Measurements from ENCODE around the gene RIMKLB.
"Not testable (repeated sequence)": the region's sequence is repeated elsewhere in the genome, so short reads cannot be mapped to it uniquely, and the experiment has no call there.

The RIMKLB gene

GRCh38 chr12:8746046-8746445 is 48.3 kb downstream of the RIMKLB start:
- no peaks in the 10 kb centered on the region for H3K4me1 ChIP-seq (ENCODE audit: low read depth, poor library complexity, severe bottlenecking)
- no peaks in the 10 kb centered on the region for H3K36me3 ChIP-seq (ENCODE audit: insufficient read depth)
- no peak overlapping the region for H2AFZ ChIP-seq (ENCODE audit: low read depth)
- no peak overlapping the region for H3K9ac ChIP-seq
- H3K27ac ChIP-seq = no peak overlapping the region
- H3K27me3 ChIP-seq (ENCODE audit: insufficient read depth, low read depth) = no peaks in the 10 kb centered on the region
- H3K4me2 ChIP-seq = no peak overlapping the region
- H3K4me3 ChIP-seq (IDR thresholded peaks at IDR 0.05; ENCODE audit: insufficient read depth, low read depth, low read length) = no peak overlapping the region
- TF ChIP-seq CTCF (conservative IDR thresholded peaks at IDR 0.05; ENCODE audit: low read depth, low read length) = no peak
- no peaks in the 10 kb centered on the region for H4K20me1 ChIP-seq (ENCODE audit: insufficient read depth)
- no peaks in the 10 kb centered on the region for H3K79me2 ChIP-seq (ENCODE audit: insufficient read depth, low read depth)

DNA sequence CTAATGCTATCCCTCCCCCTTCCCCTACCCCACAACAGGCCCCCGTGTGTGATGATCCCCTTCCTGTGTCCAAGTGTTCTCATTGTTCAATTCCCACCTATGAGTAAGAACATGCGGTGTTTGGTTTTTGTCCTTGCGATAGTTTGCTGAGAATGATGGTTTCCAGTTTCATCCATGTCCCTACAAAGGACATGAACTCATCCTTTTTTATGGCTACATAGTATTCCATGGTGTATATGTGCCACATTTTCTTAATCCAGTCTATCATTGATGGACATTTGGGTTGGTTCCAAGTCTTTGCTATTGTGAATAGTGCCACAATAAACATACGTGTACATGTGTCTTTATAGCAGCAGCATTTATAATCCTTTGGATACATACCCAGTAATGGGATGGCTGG is 62.3 kb downstream of the RIMKLB start:
- not testable (repeated sequence) for H3K4me3 ChIP-seq (IDR thresholded peaks at IDR 0.05; ENCODE audit: insufficient read depth, low read depth, low read length); H2AFZ ChIP-seq (ENCODE audit: low read depth); H3K36me3 ChIP-seq (ENCODE audit: insufficient read depth); H3K27me3 ChIP-seq (ENCODE audit: insufficient read depth, low read depth); H3K4me2 ChIP-seq; H4K20me1 ChIP-seq (ENCODE audit: insufficient read depth); H3K79me2 ChIP-seq (ENCODE audit: insufficient read depth, low read depth); H3K4me1 ChIP-seq (ENCODE audit: low read depth, poor library complexity, severe bottlenecking); H3K27ac ChIP-seq; H3K9ac ChIP-seq

- not testable (repeated sequence) for H3K27ac ChIP-seq; H3K9ac ChIP-seq; H3K79me2 ChIP-seq (ENCODE audit: insufficient read depth, low read depth); H4K20me1 ChIP-seq (ENCODE audit: insufficient read depth); H3K27me3 ChIP-seq (ENCODE audit: insufficient read depth, low read depth); H3K4me2 ChIP-seq; H3K4me3 ChIP-seq (IDR thresholded peaks at IDR 0.05; ENCODE audit: insufficient read depth, low read depth, low read length); H2AFZ ChIP-seq (ENCODE audit: low read depth); H3K4me1 ChIP-seq (ENCODE audit: low read depth, poor library complexity, severe bottlenecking); H3K36me3 ChIP-seq (ENCODE audit: insufficient read depth)
Measured at GRCh38 chr12:8762701-8763100, 64.9 kb downstream of the RIMKLB start.

DNA sequence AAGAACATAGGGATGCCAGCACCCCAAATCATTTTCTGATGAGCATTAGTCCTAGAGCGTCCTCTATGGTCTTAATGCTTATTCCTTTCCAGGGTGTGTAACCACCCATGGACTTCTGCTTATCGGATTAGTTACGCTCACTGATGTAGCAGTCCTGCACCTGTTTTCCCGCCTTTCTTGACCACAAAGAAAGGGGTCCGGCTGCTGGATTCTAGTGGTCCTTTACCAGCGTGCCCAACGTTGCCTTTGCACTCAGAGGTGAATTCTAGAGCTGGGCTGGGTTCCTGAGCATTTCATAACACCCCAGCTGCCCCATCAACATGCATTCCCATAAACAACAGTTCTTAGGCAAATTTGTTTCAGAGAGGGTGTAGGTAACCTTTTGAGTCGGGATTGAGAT is 68.3 kb downstream of the RIMKLB start:
- H3K9ac ChIP-seq; H2AFZ ChIP-seq (ENCODE audit: low read depth); H4K20me1 ChIP-seq (ENCODE audit: insufficient read depth); H3K4me3 ChIP-seq (IDR thresholded peaks at IDR 0.05; ENCODE audit: insufficient read depth, low read depth, low read length); H3K79me2 ChIP-seq (ENCODE audit: insufficient read depth, low read depth); H3K27me3 ChIP-seq (ENCODE audit: insufficient read depth, low read depth); H3K36me3 ChIP-seq (ENCODE audit: insufficient read depth); H3K4me1 ChIP-seq (ENCODE audit: low read depth, poor library complexity, severe bottlenecking); H3K27ac ChIP-seq; H3K4me2 ChIP-seq: not testable (repeated sequence)

GRCh38 chr12:8770499-8770898 is 72.7 kb downstream of the RIMKLB start:
- Histone ChIP-seq H4K20me1 (ENCODE audit: insufficient read depth) (no peaks in the 10 kb centered on the region), H3K4me3 (IDR thresholded peaks at IDR 0.05; ENCODE audit: insufficient read depth, low read depth, low read length) (no peak overlapping the region), H2AFZ (ENCODE audit: low read depth) (no peak overlapping the region), H3K4me2 (no peak overlapping the region), H3K27me3 (ENCODE audit: insufficient read depth, low read depth) (no peaks in the 10 kb centered on the region), H3K36me3 (ENCODE audit: insufficient read depth) (no peaks in the 10 kb centered on the region), H3K79me2 (ENCODE audit: insufficient read depth, low read depth) (no peaks in the 10 kb centered on the region), H3K9ac (no peak overlapping the region), H3K4me1 (ENCODE audit: low read depth, poor library complexity, severe bottlenecking) (no peaks in the 10 kb centered on the region), H3K27ac (no peak overlapping the region)
- TF ChIP-seq CTCF (conservative IDR thresholded peaks at IDR 0.05; ENCODE audit: low read depth, low read length) = no peak

DNA sequence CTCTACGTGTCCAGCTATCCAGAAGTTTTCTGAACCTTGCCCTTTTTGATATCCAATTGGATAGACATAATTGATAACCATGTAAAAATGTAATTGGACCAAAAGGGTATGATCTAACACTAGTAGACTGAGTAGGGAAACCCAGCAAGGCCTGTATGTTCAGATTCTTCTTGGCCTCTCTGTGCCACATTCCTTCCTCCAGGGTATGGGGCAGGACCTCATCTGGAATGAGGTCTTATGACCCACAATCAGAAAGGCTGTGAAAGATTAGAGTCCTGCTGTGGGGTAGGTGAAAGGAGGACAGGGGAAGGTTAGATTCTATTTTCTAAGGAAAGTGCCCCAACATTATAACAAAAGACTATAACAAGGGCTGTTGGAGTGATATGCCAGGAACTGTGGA is 73.3 kb downstream of the RIMKLB start:
- no peaks in the 10 kb centered on the region for H3K36me3 ChIP-seq (ENCODE audit: insufficient read depth)
- H3K4me2 ChIP-seq = no peak overlapping the region
- H4K20me1 ChIP-seq (ENCODE audit: insufficient read depth) = no peaks in the 10 kb centered on the region
- H3K27ac ChIP-seq = no peak overlapping the region
- H3K4me1 ChIP-seq (ENCODE audit: low read depth, poor library complexity, severe bottlenecking) = no peaks in the 10 kb centered on the region
- no peaks in the 10 kb centered on the region for H3K27me3 ChIP-seq (ENCODE audit: insufficient read depth, low read depth)
- no peak overlapping the region for H3K4me3 ChIP-seq (IDR thresholded peaks at IDR 0.05; ENCODE audit: insufficient read depth, low read depth, low read length)
- no peaks in the 10 kb centered on the region for H3K79me2 ChIP-seq (ENCODE audit: insufficient read depth, low read depth)
- H2AFZ ChIP-seq (ENCODE audit: low read depth) = no peak overlapping the region
- no peak overlapping the region for H3K9ac ChIP-seq
- TF ChIP-seq CTCF (conservative IDR thresholded peaks at IDR 0.05; ENCODE audit: low read depth, low read length) = no peak
